Activated CD8-positive, alpha-beta memory T cell treated with anti-CD3 and anti-CD28 coated beads for 1 hour (primary cell): Measurements from ENCODE around the gene GCNT1.
"Not testable (repeated sequence)": the region's sequence is repeated elsewhere in the genome, so short reads cannot be mapped to it uniquely, and the experiment has no call there.

Source experiments
- DNase-seq, 2 donors: peaks; one replicate each; pipeline ENCODE4 v3.0.0-alpha.2; 2020; ENCODE audit warnings: low read depth in 1 of 2; ENCODE audit errors: extremely low read depth in 1 of 2

GCNT1 gene

GRCh38 chr9:76530458-76531110, 71.6 kb downstream of the GCNT1 start:
- DNase-seq = no peak

GRCh38 chr9:76531231-76531780, 72.3 kb downstream of the GCNT1 start:
- DNase-seq = no peak

DNA sequence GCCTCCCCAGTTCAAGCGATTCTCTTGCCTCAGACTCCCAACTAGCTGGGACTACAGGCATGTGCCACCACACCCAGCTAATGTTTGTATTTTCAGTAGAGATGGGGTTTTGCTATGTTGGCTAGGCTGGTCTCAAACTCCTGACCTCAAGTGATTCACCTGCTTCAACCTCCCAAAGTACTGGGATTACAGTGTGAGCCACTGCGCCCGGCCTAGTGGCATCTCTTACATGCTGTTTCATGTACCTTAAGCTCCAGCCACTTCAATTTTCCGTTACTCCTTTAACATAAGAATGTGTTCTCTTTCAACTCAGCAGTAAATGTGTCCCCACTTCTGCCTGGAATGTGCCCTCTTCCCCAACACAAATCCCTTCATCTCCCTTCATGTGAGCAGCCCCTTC, 73.9 kb downstream of the GCNT1 start:
- not testable (repeated sequence) for DNase-seq

GRCh38 chr9:76534026-76534425, 75.0 kb downstream of the GCNT1 start:
- DNase-seq = no peak

GRCh38 chr9:76537150-76537646, 78.2 kb downstream of the GCNT1 start:
- DNase-seq = no peak

DNA sequence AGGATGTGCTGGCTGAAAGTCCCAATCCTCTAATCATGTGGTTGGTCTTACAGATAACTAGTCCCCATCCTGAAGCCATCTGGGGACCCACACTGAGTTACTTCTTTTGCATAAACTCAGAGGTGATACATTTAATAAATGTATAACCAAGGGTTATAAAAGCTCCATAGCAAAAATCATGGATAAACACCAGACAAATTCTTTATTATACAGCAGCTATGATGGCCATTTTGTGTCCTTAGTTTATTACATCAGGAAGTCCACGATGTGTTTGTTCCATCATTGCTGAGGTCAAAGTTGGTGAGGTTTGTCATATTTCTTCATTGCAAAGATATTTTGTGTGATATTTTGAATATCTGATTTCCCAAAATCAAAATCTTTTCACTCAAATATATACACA, 80.2 kb downstream of the GCNT1 start:
- no peak for DNase-seq

GRCh38 chr9:76542360-76542759, 83.4 kb downstream of the GCNT1 start:
- DNase-seq = no peak

- no peak for DNase-seq
Observed at GRCh38 chr9:76545191-76545590, 86.2 kb downstream of the GCNT1 start.

DNA sequence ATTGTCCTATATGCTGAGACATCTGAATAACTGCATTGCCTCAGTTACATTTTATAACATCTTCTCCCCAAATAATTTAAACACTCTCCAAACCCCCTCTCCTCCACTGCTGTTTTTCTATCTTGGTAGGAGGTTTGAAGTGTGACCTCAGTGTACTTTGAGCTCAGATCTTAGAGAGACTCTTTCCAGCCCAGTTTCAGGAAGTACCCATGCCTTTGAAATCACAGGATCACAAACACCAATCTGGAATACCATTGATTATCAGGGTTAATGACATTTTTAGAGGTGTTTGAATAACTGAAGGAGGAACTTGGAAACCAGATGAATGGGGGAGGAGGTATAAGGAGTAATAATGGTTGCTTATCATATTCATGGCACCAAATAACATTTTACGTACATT, 93.2 kb downstream of the GCNT1 start:
- no peak for DNase-seq

DNA sequence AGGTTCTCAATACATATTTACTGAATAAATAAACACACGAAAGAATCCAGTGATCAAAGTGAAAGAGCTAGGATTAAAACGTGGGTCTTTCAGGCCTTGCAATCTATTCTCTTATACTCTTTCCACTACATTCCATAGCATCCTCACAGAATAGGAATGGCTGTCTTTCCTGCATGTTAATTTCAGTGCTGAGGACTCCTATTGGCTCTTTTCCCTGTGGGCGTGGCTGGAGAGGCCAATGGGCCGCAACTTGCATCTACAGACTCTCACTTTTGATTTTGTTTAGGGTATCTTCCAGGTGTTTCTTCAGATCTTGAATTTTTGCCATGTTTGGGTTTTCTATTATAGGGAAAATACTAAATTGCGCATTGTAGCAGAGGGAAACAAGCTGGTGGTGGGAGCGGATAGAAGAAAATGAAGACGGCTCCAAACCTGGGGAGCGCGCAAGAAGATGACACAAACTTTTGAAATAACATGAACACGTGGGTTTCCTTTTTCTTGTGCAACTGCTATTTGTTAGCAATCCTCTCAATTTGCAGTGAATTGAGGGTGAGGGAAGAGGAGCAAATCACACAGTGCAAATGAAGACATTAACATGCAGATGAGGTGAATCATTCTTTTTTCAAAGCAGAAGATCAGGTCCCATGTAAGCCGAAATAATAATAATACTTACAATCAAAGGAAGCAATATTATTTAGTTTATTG, 93.9 kb downstream of the GCNT1 start:
- DNase-seq = no peak

DNA sequence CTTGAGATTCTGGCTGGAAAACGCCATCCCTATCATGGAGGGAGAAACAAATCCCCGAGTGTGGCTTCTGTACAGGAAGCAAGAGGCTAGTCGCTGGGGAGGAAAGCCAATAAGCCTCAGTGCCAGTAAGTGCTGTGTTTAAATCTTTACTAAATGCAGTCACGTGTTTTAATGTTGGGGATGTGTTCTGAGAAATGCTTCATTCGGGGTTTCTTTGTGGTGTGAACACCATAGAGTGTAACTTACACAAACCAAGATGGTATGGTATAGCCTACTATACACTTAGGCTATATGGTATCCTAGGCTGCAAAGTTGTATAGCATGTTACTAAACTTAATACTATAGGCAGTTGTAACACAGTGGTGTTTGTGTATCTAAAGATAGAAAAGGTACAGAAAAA, 94.7 kb downstream of the GCNT1 start:
- DNase-seq = no peak
